Sigmoid colon (tissue), 7 donors: ENCODE results near the gene FOXP1. TPM values are rescaled to one million over a fixed set of nuclear protein-coding genes. Genes with fewer than 3 reads are reported as not detected.

Experiments used
- DNase-seq: peaks from one replicate; pipeline ENCODE4 v3.0.0-alpha.2; 2019
- H3K27ac ChIP-seq, 4 donors: fragments of 200-600 bp; sonication (generic); one replicate each; pipeline ENCODE4 v1.5.1; 2016 to 2019; ENCODE audit warnings: mild to moderate bottlenecking in 1 of 4
- H3K27me3 ChIP-seq, 3 donors: fragments of 200-600 bp; sonication (generic); one replicate each; pipeline ENCODE4 v1.5.1; 2019; ENCODE audit warnings: mild to moderate bottlenecking in 1 of 3
- H3K36me3 ChIP-seq, 4 donors: fragments of 200-600 bp; sonication (generic); one replicate each; pipeline ENCODE4 v1.5.1; 2016 to 2019
- H3K4me1 ChIP-seq, 4 donors: fragments of 200-600 bp; sonication (generic); one replicate each; pipeline ENCODE4 v1.5.1; 2017 to 2019
- H3K4me3 ChIP-seq, 4 donors: fragments of 200-600 bp; sonication (generic); one replicate each; pipeline ENCODE4 v1.5.1; 2017 to 2019; ENCODE audit warnings: mild to moderate bottlenecking in 2 of 4, moderate library complexity in 1 of 4
- H3K9me3 ChIP-seq, 4 donors: fragments of 200-600 bp in 3 of 4; sonication (generic) in 3 of 4; one replicate each; pipeline versions ENCODE4 v1.5.1 to v1.6.1; 2013 to 2019
- CTCF ChIP-seq, 4 experiments: fragments of 450-650 bp in 3 of 4; fragments of 200-600 bp in 1 of 4; IDR thresholded peaks; one replicate each; pipeline ENCODE4 v1.5.1; 2016 to 2019; ENCODE audit warnings: antibody characterized with exemption in 4 of 4, mild to moderate bottlenecking in 3 of 4, moderate library complexity in 2 of 4
- EP300 ChIP-seq, 4 donors: sonication (generic); formaldehyde crosslinking; IDR thresholded peaks; one replicate each; pipeline ENCODE4 v1.6.1; 2017; ENCODE audit warnings: antibody characterized with exemption in 4 of 4
- POLR2A ChIP-seq, 2 donors: fragments of 450-650 bp; IDR thresholded peaks; one replicate each; pipeline ENCODE4 v1.6.1; 2016; ENCODE audit warnings: antibody characterized with exemption in 2 of 2, mild to moderate bottlenecking in 2 of 2, moderate library complexity in 2 of 2
- POLR2AphosphoS5 ChIP-seq, 4 donors: sonication (generic); formaldehyde crosslinking; IDR thresholded peaks; one replicate each; pipeline ENCODE4 v1.6.1; 2017; ENCODE audit warnings: antibody characterized with exemption in 4 of 4
- WGBS, 2 donors: extraction: QIAGEN DNeasy Blood & Tissue Kit; methylation state at CpG; one replicate each; pipeline ENCODE4 v1.1.7; 2013; 5-methylcytosine and 5-hydroxymethylcytosine counted together
- intact Hi-C: fragments of 100-400 bp; cut with DNase I; formaldehyde crosslinking; loops from one replicate; pipeline ENCODE4 v1.15.1; 2023
- polyA plus RNA-seq, 3 donors: library from polyadenylated mRNA; stranded (reverse); fragments of 200-250 nt; gene quantifications; one replicate each; pipeline ENCODE4 v1.2.3, GENCODE V29; 2013
- total RNA-seq, 4 donors: library from RNA; depleted of rRNA; stranded (reverse); fragments of >200 nt; gene quantifications; one replicate each; pipeline ENCODE4 v1.1.0, GENCODE V29; 2016
- donor health status: healthy with polysubstance abuse.
- donor health status: Bipolar disorder and iron deficiency.
- donor health status: healthy.

FOXP1 gene
- total and polyA plus RNA-seq, 7 donors: 13.8 to 232 (median 139) TPM

- 91 to 97% methylated on average over 4 of the region's 4 CpGs for WGBS, 2 donors
- H3K27ac ChIP-seq: no peak overlapping the region
- intact Hi-C loops: no loop called here
- DNase-seq: no peak
- no peak overlapping the region for H3K4me3 ChIP-seq
- TF ChIP-seq POLR2A (IDR thresholded peaks at IDR 0.05) (no peak), CTCF (IDR thresholded peaks at IDR 0.05) (no peak), POLR2AphosphoS5 (IDR thresholded peaks at IDR 0.05) (no peak), EP300 (IDR thresholded peaks at IDR 0.05) (no peak)
- H3K4me1 ChIP-seq: peaks cover 0 to 4% (median 0%) of the 10 kb centered on the region in 4 donors
- H3K36me3 ChIP-seq: no peaks in the 10 kb centered on the region
- H3K27me3 ChIP-seq: no peaks in the 10 kb centered on the region
- H3K9me3 ChIP-seq: no peaks in the 10 kb centered on the region
Measured at GRCh38 chr3:71276531-71276930, 307.0 kb downstream of the FOXP1 start.

GRCh38 chr3:71273453-71273852 is 310.1 kb downstream of the FOXP1 start:
- WGBS, 2 donors: 96 to 97% methylated on average over 4 of the region's 4 CpGs
- H3K36me3 ChIP-seq: no peaks in the 10 kb centered on the region
- TF ChIP-seq POLR2A (IDR thresholded peaks at IDR 0.05) (no peak), CTCF (IDR thresholded peaks at IDR 0.05) (no peak), EP300 (IDR thresholded peaks at IDR 0.05) (no peak), POLR2AphosphoS5 (IDR thresholded peaks at IDR 0.05) (no peak)
- H3K9me3 ChIP-seq: no peaks in the 10 kb centered on the region
- H3K27me3 ChIP-seq: no peaks in the 10 kb centered on the region
- peaks cover 0 to 24% (median 12%) of the 10 kb centered on the region in 4 donors for H3K4me1 ChIP-seq
- no peak overlapping the region for H3K27ac ChIP-seq
- no peak for DNase-seq
- intact Hi-C loops: no loop called here
- H3K4me3 ChIP-seq: no peak overlapping the region

- DNase-seq: no peak
- no peaks in the 10 kb centered on the region for H3K9me3 ChIP-seq
- H3K27ac ChIP-seq: peak overlapping the region in 3 of 4 donors; percentile 20 to 45 (median 40)
- H3K36me3 ChIP-seq: no peaks in the 10 kb centered on the region
- H3K27me3 ChIP-seq: no peaks in the 10 kb centered on the region
- intact Hi-C loops: no loop called here
- TF ChIP-seq POLR2AphosphoS5 (IDR thresholded peaks at IDR 0.05): no peak
- no peak for TF ChIP-seq POLR2A (IDR thresholded peaks at IDR 0.05)
- no peak for TF ChIP-seq CTCF (IDR thresholded peaks at IDR 0.05)
- no peak for TF ChIP-seq EP300 (IDR thresholded peaks at IDR 0.05)
- H3K4me3 ChIP-seq: no peak overlapping the region
- 83 to 89% methylated on average over 4 of the region's 4 CpGs for WGBS, 2 donors
- H3K4me1 ChIP-seq: peaks cover 0 to 24% (median 12%) of the 10 kb centered on the region in 4 donors
Measured at GRCh38 chr3:71271596-71271995, 311.9 kb downstream of the FOXP1 start.

GRCh38 chr3:71269906-71270305 is 313.6 kb downstream of the FOXP1 start:
- peak overlapping the region in 1 of 4 donors; percentile 2 for H3K4me3 ChIP-seq

More at GRCh38 chr3:71269906-71270305, 313.6 kb downstream of the FOXP1 start:
- H3K27me3 ChIP-seq: no peaks in the 10 kb centered on the region
- peaks cover 0 to 24% (median 12%) of the 10 kb centered on the region in 4 donors for H3K4me1 ChIP-seq
- no peaks in the 10 kb centered on the region for H3K9me3 ChIP-seq
- peak overlapping the region in 3 of 4 donors; percentile 42 to 65 (median 45) for H3K27ac ChIP-seq
- intact Hi-C loops: no loop called here
- DNase-seq: no peak
- 47 to 50% methylated on average over 8 of the region's 8 CpGs for WGBS, 2 donors
- TF ChIP-seq EP300 (IDR thresholded peaks at IDR 0.05) (no peak), POLR2A (IDR thresholded peaks at IDR 0.05) (no peak), CTCF (IDR thresholded peaks at IDR 0.05) (no peak), POLR2AphosphoS5 (IDR thresholded peaks at IDR 0.05) (no peak)
- no peaks in the 10 kb centered on the region for H3K36me3 ChIP-seq
